Fibroblast of the aortic adventitia (primary cell): ENCODE data around the gene RECQL5. TPM values are rescaled to one million over a fixed set of nuclear protein-coding genes. Genes with fewer than 3 reads are reported as not detected.

Source experiments
- DNase-seq: peaks from one replicate; pipeline ENCODE4 v3.0.0-alpha.2; 2010; ENCODE audit warnings: low read depth
- H3K4me3 ChIP-seq: 2 replicates; pipeline ENCODE4 v1.5.1; 2011; ENCODE audit warnings: low read depth, mild to moderate bottlenecking, control low read depth, low read length, moderate library complexity
- CTCF ChIP-seq: IDR thresholded peaks from 2 replicates; pipeline ENCODE4 v1.5.1; 2011; ENCODE audit warnings: mild to moderate bottlenecking, low read length, control low read depth, inconsistent platforms; ENCODE audit not compliant: insufficient read depth
- total RNA-seq: library from RNA; depleted of rRNA; stranded (reverse); fragments of >200 nt; gene quantifications from 2 replicates; pipeline ENCODE4 v1.2.3, GENCODE V29; 2012; ENCODE audit warnings: low replicate concordance

RECQL5 gene
- total RNA-seq, 1 donor = 17.6 TPM

DNA sequence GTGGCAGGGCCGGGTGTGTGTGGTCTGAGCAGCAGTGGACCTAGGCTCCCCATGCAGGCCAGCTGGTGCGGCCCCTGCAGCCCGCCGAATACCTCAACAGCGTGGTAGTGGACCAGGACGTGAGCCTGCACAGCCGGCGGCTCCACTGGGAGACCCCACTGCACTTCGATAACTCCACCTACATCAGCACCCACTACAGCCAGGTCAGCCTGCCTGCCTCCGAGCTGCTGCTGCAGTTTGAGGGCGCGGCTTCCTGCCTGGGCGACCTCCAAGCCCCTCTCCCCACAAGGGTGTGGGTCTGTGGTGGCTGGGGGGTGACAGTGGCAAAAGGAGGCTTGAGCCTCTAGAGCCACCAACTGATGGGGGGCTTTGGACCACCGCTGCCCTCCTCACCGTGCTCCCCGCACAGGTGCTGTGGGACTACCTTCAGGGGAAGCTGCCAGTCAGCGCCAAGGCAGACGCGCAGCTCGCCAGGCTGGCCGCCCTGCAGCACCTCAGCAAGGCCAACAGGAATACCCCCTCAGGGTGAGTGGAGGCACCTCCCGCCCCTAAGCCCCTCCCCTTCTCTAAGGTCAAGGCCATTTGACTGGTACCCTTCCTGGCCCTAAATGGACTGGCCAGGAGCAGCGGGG, 42.1 kb downstream of the RECQL5 start:
- H3K4me3 ChIP-seq = no peak overlapping the region
- no peak for DNase-seq
- no peak for TF ChIP-seq CTCF

DNA sequence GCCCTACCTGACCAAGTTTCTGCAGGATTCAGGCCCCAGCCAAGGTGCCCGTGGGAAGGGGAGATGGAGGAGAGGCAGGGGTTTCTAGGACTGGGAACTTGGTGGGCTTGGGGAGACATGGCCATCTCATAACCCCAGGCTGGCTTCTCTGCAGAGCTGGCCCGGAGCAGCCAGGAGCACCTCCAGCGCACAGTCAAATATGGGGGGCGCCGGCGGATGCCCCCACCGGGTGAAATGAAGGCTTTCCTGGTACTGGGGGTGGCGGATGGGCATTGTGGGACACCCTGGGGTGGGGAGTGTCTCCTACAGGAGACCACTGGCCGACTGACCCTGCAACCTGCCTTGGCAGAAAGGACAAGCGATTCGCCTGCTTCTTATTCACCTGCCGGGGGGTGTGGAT, 42.9 kb downstream of the RECQL5 start:
- no peak for TF ChIP-seq CTCF
- DNase-seq = no peak
- no peak overlapping the region for H3K4me3 ChIP-seq

DNA sequence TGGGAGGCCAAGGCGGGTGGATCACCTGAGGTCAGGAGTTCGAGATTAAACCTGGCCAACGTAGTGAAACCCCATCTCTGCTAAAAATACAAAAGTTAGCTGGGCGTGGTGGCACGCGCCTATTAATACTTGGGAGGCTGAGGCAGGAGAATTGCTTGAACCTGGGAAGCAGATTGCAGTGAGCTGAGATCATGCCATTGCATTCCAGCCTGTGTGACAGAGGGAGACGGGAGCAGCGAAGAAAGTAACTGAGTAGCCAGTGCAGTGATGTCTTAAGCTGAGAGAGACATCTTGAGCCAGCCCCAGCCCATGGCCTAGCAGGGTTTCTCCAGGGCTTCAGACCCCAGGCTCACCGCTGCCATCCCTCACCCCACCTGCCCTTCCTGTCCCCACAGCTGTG, 43.6 kb downstream of the RECQL5 start:
- DNase-seq = no peak
- H3K4me3 ChIP-seq = no peak overlapping the region

DNA sequence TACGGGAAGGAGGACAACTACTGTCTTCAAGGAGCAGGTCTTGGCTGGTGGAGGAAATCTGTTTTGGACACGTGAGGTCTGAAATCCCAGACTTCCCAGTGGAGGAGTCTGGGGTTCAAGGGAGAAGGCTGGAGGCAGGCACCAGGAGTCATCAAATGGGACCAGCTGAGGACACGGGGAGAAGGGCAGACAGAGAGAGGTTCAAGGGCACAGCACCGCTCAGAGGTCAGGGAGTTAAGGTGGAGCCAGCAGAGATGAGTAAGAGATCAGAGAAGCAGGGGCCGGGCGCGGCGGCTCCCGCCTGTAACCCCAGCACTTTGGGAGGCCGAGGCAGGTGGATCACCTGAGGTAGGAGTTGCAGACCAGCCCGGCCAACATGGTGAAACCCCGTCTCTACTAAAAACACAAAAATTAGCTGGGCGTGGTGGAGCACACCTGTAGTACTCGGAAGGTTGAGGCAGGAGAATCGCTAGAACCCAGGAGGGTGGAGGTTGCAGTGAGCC, 44.1 kb downstream of the RECQL5 start:
- TF ChIP-seq CTCF = no peak
- H3K4me3 ChIP-seq = no peak overlapping the region
- DNase-seq = no peak

More for the DNA sequence above, 43.6 kb downstream of the RECQL5 start:
- no peak for TF ChIP-seq CTCF

DNA sequence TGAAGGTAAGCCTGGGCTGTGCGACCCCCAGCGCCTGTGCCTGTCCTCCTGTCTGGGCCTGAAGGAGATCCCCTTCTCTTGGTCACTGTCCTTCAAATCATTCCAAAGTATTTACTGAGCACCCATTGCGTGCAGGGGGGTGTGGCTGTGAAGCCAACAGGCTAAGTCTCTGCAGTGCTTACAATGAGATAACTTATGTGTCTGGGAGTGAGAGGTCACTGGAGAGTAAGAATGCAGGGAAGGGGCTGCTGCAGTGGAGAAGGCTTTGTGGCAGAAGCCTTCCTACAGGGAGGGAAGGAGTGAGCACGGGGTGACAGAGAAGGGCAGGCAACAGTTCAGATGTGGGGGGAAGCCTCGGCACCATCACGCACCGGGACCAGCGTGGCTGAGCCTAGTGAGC, 44.9 kb downstream of the RECQL5 start:
- DNase-seq = no peak
- H3K4me3 ChIP-seq = no peak overlapping the region
- no peak for TF ChIP-seq CTCF

DNA sequence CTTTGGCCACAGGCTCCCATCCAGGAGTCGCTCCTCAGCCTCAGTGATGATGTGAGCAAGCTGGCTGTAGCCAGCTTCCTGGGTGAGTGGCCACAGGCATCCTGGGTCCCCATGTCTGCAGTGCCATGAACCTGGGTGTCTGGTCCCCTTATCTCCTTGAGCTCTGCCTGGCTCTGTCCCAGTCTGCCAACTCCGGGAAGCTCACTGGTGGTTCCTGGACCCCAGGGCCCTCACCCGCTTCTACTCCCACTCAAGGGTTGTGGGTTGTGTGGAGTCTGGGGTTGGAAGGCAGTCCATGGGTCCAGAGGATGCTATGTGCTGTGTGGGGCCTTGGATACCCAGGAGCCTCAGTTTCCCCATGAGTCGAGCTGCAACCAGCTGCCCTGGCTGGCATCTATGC, 45.5 kb downstream of the RECQL5 start:
- no peak overlapping the region for H3K4me3 ChIP-seq
- no peak for DNase-seq
- TF ChIP-seq CTCF = no peak
